22Rv1 (cell line): ENCODE results near the gene PTGIR.

Experiments
- ZFX ChIP-seq: fragments of 450-650 bp; IDR thresholded peaks from 2 replicates; pipeline ENCODE4 v1.6.1; 2017; ENCODE audit warnings: antibody characterized with exemption, borderline replicate concordance
- TF ChIP-seq, protein P1 (sequence below): fragments of 450-650 bp; IDR thresholded peaks from 2 replicates; pipeline ENCODE4 v1.5.1; 2017; ENCODE audit warnings: mild to moderate bottlenecking

DNA sequence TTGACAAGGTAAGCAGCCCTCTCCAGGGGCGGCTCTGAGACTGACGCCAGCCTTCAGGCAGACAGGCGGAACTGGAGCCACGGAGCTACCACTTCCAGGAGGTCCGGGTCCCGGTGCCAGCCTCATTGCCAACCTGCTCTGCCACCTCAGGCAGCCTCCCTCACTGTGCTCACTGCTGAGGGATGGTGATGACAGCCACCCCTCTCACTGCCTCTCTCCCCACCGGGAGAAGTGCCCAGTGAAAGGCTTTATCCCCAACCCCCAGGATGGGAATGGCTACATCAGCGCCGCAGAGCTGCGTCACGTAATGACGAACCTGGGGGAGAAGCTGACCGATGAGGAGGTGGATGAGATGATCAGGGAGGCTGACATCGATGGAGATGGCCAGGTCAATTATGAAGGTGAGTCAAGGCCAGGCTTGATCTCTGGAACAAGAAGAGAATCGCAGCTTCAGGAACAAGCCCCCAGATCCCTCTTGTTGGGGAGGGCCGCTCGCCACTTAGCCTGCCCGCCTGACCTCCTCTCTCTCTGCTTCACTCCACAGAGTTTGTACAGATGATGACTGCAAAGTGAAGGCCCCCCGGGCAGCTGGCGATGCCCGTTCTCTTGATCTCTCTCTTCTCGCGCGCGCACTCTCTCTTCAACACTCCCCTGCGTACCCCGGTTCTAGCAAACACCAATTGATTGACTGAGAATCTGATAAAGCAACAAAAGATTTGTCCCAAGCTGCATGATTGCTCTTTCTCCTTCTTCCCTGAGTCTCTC, 16.1 kb downstream of the PTGIR start:
- TF ChIP-seq, protein P1, sequence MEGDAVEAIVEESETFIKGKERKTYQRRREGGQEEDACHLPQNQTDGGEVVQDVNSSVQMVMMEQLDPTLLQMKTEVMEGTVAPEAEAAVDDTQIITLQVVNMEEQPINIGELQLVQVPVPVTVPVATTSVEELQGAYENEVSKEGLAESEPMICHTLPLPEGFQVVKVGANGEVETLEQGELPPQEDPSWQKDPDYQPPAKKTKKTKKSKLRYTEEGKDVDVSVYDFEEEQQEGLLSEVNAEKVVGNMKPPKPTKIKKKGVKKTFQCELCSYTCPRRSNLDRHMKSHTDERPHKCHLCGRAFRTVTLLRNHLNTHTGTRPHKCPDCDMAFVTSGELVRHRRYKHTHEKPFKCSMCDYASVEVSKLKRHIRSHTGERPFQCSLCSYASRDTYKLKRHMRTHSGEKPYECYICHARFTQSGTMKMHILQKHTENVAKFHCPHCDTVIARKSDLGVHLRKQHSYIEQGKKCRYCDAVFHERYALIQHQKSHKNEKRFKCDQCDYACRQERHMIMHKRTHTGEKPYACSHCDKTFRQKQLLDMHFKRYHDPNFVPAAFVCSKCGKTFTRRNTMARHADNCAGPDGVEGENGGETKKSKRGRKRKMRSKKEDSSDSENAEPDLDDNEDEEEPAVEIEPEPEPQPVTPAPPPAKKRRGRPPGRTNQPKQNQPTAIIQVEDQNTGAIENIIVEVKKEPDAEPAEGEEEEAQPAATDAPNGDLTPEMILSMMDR: no peak
- TF ChIP-seq ZFX: no peak
